GM18873 (cell line): ENCODE data around the gene HIVEP3.

Experiments
- ATAC-seq: cut with Tn5 transposase; IDR thresholded peaks from one replicate; pipeline ENCODE4 v1.9.1; 2021; ENCODE audit warnings: mild to moderate bottlenecking, moderate library complexity, moderate number of reproducible peaks; ENCODE audit not compliant: unreplicated experiment, low FRiP score

Gene HIVEP3

GRCh38 chr1:41582004-41582325 lies 336.8 kb downstream of the HIVEP3 start:
- ATAC-seq, result no peak

- no peak for ATAC-seq
Measured at GRCh38 chr1:41581216-41582003, 337.3 kb downstream of the HIVEP3 start.

GRCh38 chr1:41580520-41581172 lies 338.1 kb downstream of the HIVEP3 start:
- no peak for ATAC-seq

- no peak for ATAC-seq
Measured at GRCh38 chr1:41580021-41580420, 338.7 kb downstream of the HIVEP3 start.

- no peak for ATAC-seq
Measured at GRCh38 chr1:41578712-41579335, 339.9 kb downstream of the HIVEP3 start.

- ATAC-seq, result no peak
Measured at GRCh38 chr1:41576620-41577019, 342.1 kb downstream of the HIVEP3 start.

GRCh38 chr1:41576206-41576605 lies 342.5 kb downstream of the HIVEP3 start:
- no peak for ATAC-seq

GRCh38 chr1:41574842-41575241 lies 343.9 kb downstream of the HIVEP3 start:
- no peak for ATAC-seq

GRCh38 chr1:41573785-41574713 lies 344.7 kb downstream of the HIVEP3 start:
- no peak for ATAC-seq

GRCh38 chr1:41573194-41573593 lies 345.5 kb downstream of the HIVEP3 start:
- no peak for ATAC-seq

- no peak for ATAC-seq
Measured at GRCh38 chr1:41572224-41572623, 346.5 kb downstream of the HIVEP3 start.

GRCh38 chr1:41571041-41571440 lies 347.7 kb downstream of the HIVEP3 start:
- ATAC-seq, result no peak

- ATAC-seq, result no peak
Measured at GRCh38 chr1:41568204-41568603, 350.5 kb downstream of the HIVEP3 start.

GRCh38 chr1:41566969-41567368 lies 351.8 kb downstream of the HIVEP3 start:
- ATAC-seq, result no peak

- ATAC-seq, result no peak
Measured at GRCh38 chr1:41566274-41566885, 352.3 kb downstream of the HIVEP3 start.

GRCh38 chr1:41564741-41565475 lies 353.8 kb downstream of the HIVEP3 start:
- no peak for ATAC-seq

- ATAC-seq, result no peak
Measured at GRCh38 chr1:41562328-41562727, 356.4 kb downstream of the HIVEP3 start.

GRCh38 chr1:41560931-41561330 lies 357.8 kb downstream of the HIVEP3 start:
- no peak for ATAC-seq

- ATAC-seq, result no peak
Measured at GRCh38 chr1:41560496-41560895, 358.2 kb downstream of the HIVEP3 start.

- ATAC-seq, result no peak
Measured at GRCh38 chr1:41559331-41559730, 359.4 kb downstream of the HIVEP3 start.
